Epithelial cell of esophagus (primary cell): Measurements from ENCODE around the gene AKR1C2.
"Not testable (repeated sequence)": the region's sequence is repeated elsewhere in the genome, so short reads cannot be mapped to it uniquely, and the experiment has no call there.

Experiments used
- DNase-seq: peaks from one replicate; pipeline ENCODE4 v3.0.0; 2010; ENCODE audit warnings: low read depth
- H3K4me3 ChIP-seq: 2 replicates; pipeline ENCODE4 v1.5.1; 2011; ENCODE audit warnings: mild to moderate bottlenecking, low read length, control low read depth
- TF ChIP-seq, protein P1 (sequence below): IDR thresholded peaks from 2 replicates; pipeline ENCODE4 v1.5.1; 2011; ENCODE audit warnings: low read depth, mild to moderate bottlenecking, low read length, control low read depth, inconsistent platforms; ENCODE audit not compliant: insufficient read depth; ENCODE audit errors: missing control alignments

Gene AKR1C2

DNA sequence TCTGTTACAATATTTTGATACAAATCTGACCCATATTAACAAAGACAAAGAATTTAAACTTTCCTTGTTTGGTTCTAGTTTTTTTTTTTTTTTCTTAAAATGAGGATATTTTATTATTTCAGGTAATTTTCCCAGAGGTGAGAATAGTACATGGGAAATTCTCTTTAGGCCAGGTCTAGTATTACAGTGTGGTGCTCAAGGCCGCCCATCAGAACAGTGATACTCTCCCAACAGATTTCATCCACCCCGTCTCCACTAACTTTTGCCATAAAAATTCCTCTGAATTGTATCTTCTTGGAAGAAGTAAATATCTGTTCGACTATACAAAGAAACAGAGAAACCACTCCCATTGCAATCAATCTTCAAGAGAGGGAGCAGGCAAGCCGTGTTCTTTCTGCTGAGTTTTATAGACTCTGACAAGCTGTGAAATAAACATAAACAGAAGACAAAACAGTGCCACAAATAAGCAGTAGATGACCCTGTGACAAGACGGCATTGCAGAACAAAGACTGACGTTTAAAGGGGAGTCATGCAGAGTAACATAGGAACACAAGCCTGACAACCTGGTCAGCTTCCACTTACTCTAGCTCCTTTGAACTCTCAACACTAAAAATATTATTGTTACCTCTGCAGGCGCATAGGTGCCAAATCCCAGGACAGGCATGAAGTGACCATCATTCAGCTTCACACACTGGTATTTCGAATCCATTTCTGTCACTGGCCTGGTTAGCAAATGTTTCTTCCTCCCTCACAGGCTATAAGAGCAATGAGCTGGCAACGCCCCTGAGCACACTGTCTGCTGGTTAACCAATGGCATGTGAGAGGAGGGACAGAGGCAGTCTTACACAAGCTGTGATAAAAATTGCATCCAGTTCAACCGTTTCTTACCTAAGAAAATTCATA lies at the start of gene AKR1C2:
Gene AKR1C2, minus strand, starts transcription at position 731 of the 903 bp plus-strand sequence. Its CDS starts 22 bp downstream, at position 709.
- peak within 1 kb of the TSS; percentile 42 for H3K4me3 ChIP-seq
- DNase-seq = peak; percentile 48

DNA sequence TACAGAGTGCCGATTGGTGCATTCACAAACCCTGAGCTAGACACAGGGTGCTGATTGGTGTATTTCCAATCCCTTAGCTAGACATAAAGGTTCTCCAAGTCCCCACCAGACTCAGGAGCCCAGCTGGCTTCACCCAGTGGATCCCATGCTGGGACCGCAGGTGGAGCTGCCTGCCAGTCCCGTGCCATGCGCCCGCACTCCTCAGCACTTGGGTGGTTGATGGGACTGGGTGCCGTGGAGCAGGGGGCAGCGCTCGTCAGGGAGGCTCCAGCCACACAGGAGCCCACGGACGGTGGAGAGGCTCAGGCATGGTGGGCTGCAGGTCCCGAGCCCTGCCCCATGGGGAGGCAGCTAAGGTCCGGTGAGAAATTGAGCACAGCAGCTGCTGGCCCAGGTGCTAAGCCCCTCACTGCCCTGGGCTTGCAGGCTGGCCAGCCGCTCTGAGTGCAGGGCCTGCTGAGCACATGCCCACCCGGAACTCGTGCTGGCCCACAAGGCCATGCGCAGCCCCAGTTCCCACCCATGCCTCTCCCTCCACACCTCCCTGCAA lies 49.4 kb upstream of the AKR1C2 start:
- H3K4me3 ChIP-seq, DNase-seq: not testable (repeated sequence)

- no peak overlapping the region for H3K4me3 ChIP-seq
- TF ChIP-seq, protein P1, sequence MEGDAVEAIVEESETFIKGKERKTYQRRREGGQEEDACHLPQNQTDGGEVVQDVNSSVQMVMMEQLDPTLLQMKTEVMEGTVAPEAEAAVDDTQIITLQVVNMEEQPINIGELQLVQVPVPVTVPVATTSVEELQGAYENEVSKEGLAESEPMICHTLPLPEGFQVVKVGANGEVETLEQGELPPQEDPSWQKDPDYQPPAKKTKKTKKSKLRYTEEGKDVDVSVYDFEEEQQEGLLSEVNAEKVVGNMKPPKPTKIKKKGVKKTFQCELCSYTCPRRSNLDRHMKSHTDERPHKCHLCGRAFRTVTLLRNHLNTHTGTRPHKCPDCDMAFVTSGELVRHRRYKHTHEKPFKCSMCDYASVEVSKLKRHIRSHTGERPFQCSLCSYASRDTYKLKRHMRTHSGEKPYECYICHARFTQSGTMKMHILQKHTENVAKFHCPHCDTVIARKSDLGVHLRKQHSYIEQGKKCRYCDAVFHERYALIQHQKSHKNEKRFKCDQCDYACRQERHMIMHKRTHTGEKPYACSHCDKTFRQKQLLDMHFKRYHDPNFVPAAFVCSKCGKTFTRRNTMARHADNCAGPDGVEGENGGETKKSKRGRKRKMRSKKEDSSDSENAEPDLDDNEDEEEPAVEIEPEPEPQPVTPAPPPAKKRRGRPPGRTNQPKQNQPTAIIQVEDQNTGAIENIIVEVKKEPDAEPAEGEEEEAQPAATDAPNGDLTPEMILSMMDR = no peak
- peak; percentile 70 for DNase-seq
Observed at GRCh38 chr10:5047912-5048628, 44.4 kb upstream of the AKR1C2 start.

- not testable (repeated sequence) for H3K4me3 ChIP-seq, DNase-seq
Observed at GRCh38 chr10:5047055-5047454, 43.4 kb upstream of the AKR1C2 start.

- TF ChIP-seq, protein P1 = no peak
- no peak overlapping the region for H3K4me3 ChIP-seq
- DNase-seq = peak; percentile 16
Observed at GRCh38 chr10:5046410-5046809, 42.8 kb upstream of the AKR1C2 start.

GRCh38 chr10:5045095-5045494 lies 41.4 kb upstream of the AKR1C2 start:
- TF ChIP-seq, protein P1 = no peak
- H3K4me3 ChIP-seq = no peak overlapping the region
- no peak for DNase-seq

- TF ChIP-seq, protein P1 = no peak
- DNase-seq = peak; percentile 22
- H3K4me3 ChIP-seq = no peak overlapping the region
Observed at GRCh38 chr10:5043716-5044115, 40.1 kb upstream of the AKR1C2 start.

DNA sequence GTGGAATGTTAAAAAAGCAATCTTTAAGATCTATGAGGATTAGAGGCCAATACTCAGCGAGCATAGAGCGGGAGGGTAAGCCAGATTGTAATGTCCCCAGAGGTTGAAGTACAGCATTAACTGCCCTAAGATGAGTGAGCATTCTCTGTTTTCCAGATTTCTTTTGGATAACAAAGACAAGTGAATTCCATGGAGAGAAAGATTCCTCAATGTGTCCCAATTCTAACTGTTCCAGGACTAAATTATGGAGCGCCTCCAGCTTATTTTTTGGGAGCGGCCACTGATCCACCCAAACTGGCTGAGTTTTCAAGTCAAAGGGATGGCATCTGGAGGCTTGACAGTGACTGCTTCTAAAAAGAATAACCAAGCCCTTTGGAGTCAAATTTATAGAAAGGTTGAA lies 39.3 kb upstream of the AKR1C2 start:
- TF ChIP-seq, protein P1 = no peak
- no peak for DNase-seq
- no peak overlapping the region for H3K4me3 ChIP-seq
